HepG2 (cell line): Measurements from ENCODE around the gene HOXD9. TPM values are rescaled to one million over a fixed set of nuclear protein-coding genes. Genes with fewer than 3 reads are reported as not detected.

Experiments used
- HMG20A ChIP-seq: IDR thresholded peaks from 2 replicates; pipeline ENCODE4 v1.6.1; 2016; ENCODE audit warnings: borderline replicate concordance
- ISX ChIP-seq: sonication (generic); formaldehyde crosslinking; conservative IDR thresholded peaks from 2 replicates; pipeline ENCODE4 v1.5.0; 2020; ENCODE audit warnings: missing genetic modification reagents
- MAX ChIP-seq: IDR thresholded peaks from 2 replicates; pipeline ENCODE4 v1.6.1; 2012; ENCODE audit warnings: inconsistent platforms
- MBNL3 ChIP-seq: fragments of 250-450 bp; sonication (Bioruptor Pico); conservative IDR thresholded peaks from 2 replicates; pipeline ENCODE4 v1.8.0; 2022; ENCODE audit warnings: mild to moderate bottlenecking, inconsistent platforms
- NFE2L1 ChIP-seq: sonication (generic); formaldehyde crosslinking; IDR thresholded peaks from 2 replicates; pipeline ENCODE4 v1.4.0; 2020; ENCODE audit warnings: missing genetic modification reagents, mild to moderate bottlenecking, borderline replicate concordance
- NFYC ChIP-seq: IDR thresholded peaks from 2 replicates; pipeline ENCODE4 v1.6.1; 2016; ENCODE audit warnings: missing genetic modification reagents, missing compliant biosample characterization
- NRL ChIP-seq: sonication (generic); formaldehyde crosslinking; IDR thresholded peaks from 2 replicates; pipeline ENCODE4 v1.5.0; 2020; ENCODE audit warnings: missing genetic modification reagents, mild to moderate bottlenecking, moderate library complexity, borderline replicate concordance
- TRAFD1 ChIP-seq: sonication (generic); formaldehyde crosslinking; IDR thresholded peaks from 2 replicates; pipeline ENCODE4 v1.5.1; 2020; ENCODE audit warnings: missing genetic modification reagents, mild to moderate bottlenecking, borderline replicate concordance
- UBTF ChIP-seq: sonication (generic); formaldehyde crosslinking; IDR thresholded peaks from 2 replicates; pipeline ENCODE4 v1.4.0; 2020; ENCODE audit warnings: mild to moderate bottlenecking, missing genetic modification reagents
- XBP1 ChIP-seq: sonication (generic); formaldehyde crosslinking; IDR thresholded peaks from 2 replicates; pipeline ENCODE4 v1.5.0; 2020; ENCODE audit warnings: missing genetic modification reagents
- ZBTB33 ChIP-seq: sonication (generic); formaldehyde crosslinking; IDR thresholded peaks from 2 replicates; pipeline ENCODE4 v1.4.0; 2020; ENCODE audit warnings: missing genetic modification reagents
- ZBTB38 ChIP-seq: sonication (generic); formaldehyde crosslinking; IDR thresholded peaks from 2 replicates; pipeline ENCODE4 v1.5.1; 2020; ENCODE audit warnings: mild to moderate bottlenecking, missing genetic modification reagents
- ZNF549 ChIP-seq: sonication (generic); formaldehyde crosslinking; IDR thresholded peaks from 2 replicates; pipeline ENCODE4 v1.5.0; 2020; ENCODE audit warnings: missing genetic modification reagents
- ZNF724P ChIP-seq: sonication (generic); formaldehyde crosslinking; IDR thresholded peaks from 2 replicates; pipeline ENCODE4 v1.8.0; 2022; ENCODE audit warnings: missing genetic modification reagents, borderline replicate concordance
- ZNF749 ChIP-seq: sonication (generic); formaldehyde crosslinking; IDR thresholded peaks from 2 replicates; pipeline ENCODE4 v1.8.0; 2022; ENCODE audit warnings: mild to moderate bottlenecking, missing genetic modification reagents, moderate library complexity, borderline replicate concordance
- ZNF839 ChIP-seq: sonication (generic); formaldehyde crosslinking; IDR thresholded peaks from 2 replicates; pipeline ENCODE4 v1.4.0; 2020; ENCODE audit warnings: missing genetic modification reagents, mild to moderate bottlenecking, borderline replicate concordance
- ZNF850 ChIP-seq: sonication (generic); formaldehyde crosslinking; conservative IDR thresholded peaks from 2 replicates; pipeline ENCODE4 v1.9.0; 2021; ENCODE audit warnings: mild to moderate bottlenecking, missing genetic modification reagents
- polyA plus RNA-seq, 8 experiments: library from polyadenylated mRNA; depleted of rRNA in 3 of 8; stranded (reverse) in 7 of 8; unstranded in 1 of 8; fragments of >200 nt; fragmentation: Illumina TruSeq in 4 of 8; extraction: Trizol in 4 of 8; gene quantifications; 2 replicates each; pipeline versions ENCODE4 v1.2.1 to v1.2.3, GENCODE V29; 2011 to 2016; ENCODE audit warnings: low read depth in 4 of 8, missing spikeins in 1 of 8, mixed read lengths in 1 of 8; ENCODE audit not compliant: insufficient read depth in 1 of 8
- total RNA-seq, 5 experiments: library from RNA; depleted of rRNA; stranded (reverse); fragments of >200 nt; fragmentation: Illumina TruSeq; extraction: Trizol; gene quantifications; 2 replicates each; pipeline ENCODE4 v1.2.3, GENCODE V29; 2016; ENCODE audit warnings: low read depth in 1 of 5
- TF ChIP-seq, protein P1 (sequence below): sonication (generic); formaldehyde crosslinking; IDR thresholded peaks from 2 replicates; pipeline ENCODE4 v1.8.1; 2022; ENCODE audit warnings: low read depth, mild to moderate bottlenecking, missing genetic modification reagents
- TF ChIP-seq, protein P2 (sequence below): sonication (generic); formaldehyde crosslinking; IDR thresholded peaks from 2 replicates; pipeline ENCODE4 v1.4.0; 2020; ENCODE audit warnings: low read depth, mild to moderate bottlenecking, missing genetic modification reagents

The HOXD9 gene
- total and polyA plus RNA-seq, 2 of the 13 experiments (the other 11 are each of a cell fraction or from before 2014, with no cell fraction given) = not detected

GRCh38 chr2:176172007-176172894 lies 49.7 kb downstream of the HOXD9 start (continued):
- TF ChIP-seq MBNL3 (CRISPR knock-in tag) (no peak), MAX (peak; percentile 24; the same call in 1 of the 2 replicates), NFE2L1 (CRISPR knock-in tag) (no peak), TRAFD1 (CRISPR knock-in tag) (no peak), ZNF839 (CRISPR knock-in tag) (no peak), NFYC (CRISPR knock-in tag) (no peak), HMG20A (CRISPR knock-in tag) (no peak), ISX (no peak), ZNF724P (CRISPR knock-in tag) (no peak), XBP1 (no peak), NRL (no peak), UBTF (no peak), ZNF850 (CRISPR knock-in tag) (no peak), ZNF749 (CRISPR knock-in tag) (no peak), ZBTB33 (CRISPR knock-in tag) (no peak), ZBTB38 (CRISPR knock-in tag) (peak; percentile 88), ZNF549 (CRISPR knock-in tag) (no peak)
- TF ChIP-seq, protein P1, sequence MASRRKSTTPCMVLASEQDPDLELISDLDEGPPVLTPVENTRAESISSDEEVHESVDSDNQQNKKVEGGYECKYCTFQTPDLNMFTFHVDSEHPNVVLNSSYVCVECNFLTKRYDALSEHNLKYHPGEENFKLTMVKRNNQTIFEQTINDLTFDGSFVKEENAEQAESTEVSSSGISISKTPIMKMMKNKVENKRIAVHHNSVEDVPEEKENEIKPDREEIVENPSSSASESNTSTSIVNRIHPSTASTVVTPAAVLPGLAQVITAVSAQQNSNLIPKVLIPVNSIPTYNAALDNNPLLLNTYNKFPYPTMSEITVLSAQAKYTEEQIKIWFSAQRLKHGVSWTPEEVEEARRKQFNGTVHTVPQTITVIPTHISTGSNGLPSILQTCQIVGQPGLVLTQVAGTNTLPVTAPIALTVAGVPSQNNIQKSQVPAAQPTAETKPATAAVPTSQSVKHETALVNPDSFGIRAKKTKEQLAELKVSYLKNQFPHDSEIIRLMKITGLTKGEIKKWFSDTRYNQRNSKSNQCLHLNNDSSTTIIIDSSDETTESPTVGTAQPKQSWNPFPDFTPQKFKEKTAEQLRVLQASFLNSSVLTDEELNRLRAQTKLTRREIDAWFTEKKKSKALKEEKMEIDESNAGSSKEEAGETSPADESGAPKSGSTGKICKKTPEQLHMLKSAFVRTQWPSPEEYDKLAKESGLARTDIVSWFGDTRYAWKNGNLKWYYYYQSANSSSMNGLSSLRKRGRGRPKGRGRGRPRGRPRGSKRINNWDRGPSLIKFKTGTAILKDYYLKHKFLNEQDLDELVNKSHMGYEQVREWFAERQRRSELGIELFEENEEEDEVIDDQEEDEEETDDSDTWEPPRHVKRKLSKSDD (CRISPR knock-in tag) = 0 out of 2 replicates have a peak, but pooled peaks have one; percentile 9
- TF ChIP-seq, protein P2, sequence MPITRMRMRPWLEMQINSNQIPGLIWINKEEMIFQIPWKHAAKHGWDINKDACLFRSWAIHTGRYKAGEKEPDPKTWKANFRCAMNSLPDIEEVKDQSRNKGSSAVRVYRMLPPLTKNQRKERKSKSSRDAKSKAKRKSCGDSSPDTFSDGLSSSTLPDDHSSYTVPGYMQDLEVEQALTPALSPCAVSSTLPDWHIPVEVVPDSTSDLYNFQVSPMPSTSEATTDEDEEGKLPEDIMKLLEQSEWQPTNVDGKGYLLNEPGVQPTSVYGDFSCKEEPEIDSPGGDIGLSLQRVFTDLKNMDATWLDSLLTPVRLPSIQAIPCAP (CRISPR knock-in tag) = no peak
